ENCODE results near the gene FSTL4. TPM values are rescaled to one million over a fixed set of nuclear protein-coding genes. Genes with fewer than 3 reads are reported as not detected.

FSTL4 gene
- total and polyA plus RNA-seq, 2 of the 13 experiments (the other 11 are each of a cell fraction or from before 2014, with no cell fraction given): 2.1 to 3.0 TPM

GRCh38 chr5:133428072-133428660 lies 184.2 kb downstream of the FSTL4 start:
- in situ Hi-C loops (cut with HindIII; ENCODE audit: extremely low pct_ligation_motif_present, low pct_unique_long_range_greater_than_20kb) (loop anchor here (10.0 kb wide), 1 partner anchor 517 kb away; no protein-coding TSS in a partner anchor), intact Hi-C loops (cut with micrococcal nuclease; ENCODE audit: unreplicated experiment) (no loop called here)
- no TSS peak for BruUV-seq (replicated peaks)
- TF ChIP-seq WIZ (CRISPR knock-in tag; IDR thresholded peaks at IDR 0.05) (no peak), FOXO1 (CRISPR knock-in tag; IDR thresholded peaks at IDR 0.05) (no peak), ZNF317 (CRISPR knock-in tag; IDR thresholded peaks at IDR 0.05) (no peak), RFX5 (IDR thresholded peaks at IDR 0.05; ENCODE audit: low read depth, low read length) (no peak), IKZF4 (CRISPR knock-in tag; IDR thresholded peaks at IDR 0.05; ENCODE audit: borderline replicate concordance, low read depth, not compliant biosample characterization) (no peak), MAF1 (CRISPR knock-in tag; IDR thresholded peaks at IDR 0.05; ENCODE audit: borderline replicate concordance) (no peak), HNF4A (CRISPR knock-in tag; IDR thresholded peaks at IDR 0.05) (no peak), RFX1 (IDR thresholded peaks at IDR 0.05) (no peak), ZNF549 (CRISPR knock-in tag; IDR thresholded peaks at IDR 0.05) (no peak), PRDM4 (CRISPR knock-in tag; IDR thresholded peaks at IDR 0.05; ENCODE audit: borderline replicate concordance) (no peak), ZNF557 (CRISPR knock-in tag; IDR thresholded peaks at IDR 0.05) (no peak), AKNA (CRISPR knock-in tag; IDR thresholded peaks at IDR 0.05; ENCODE audit: borderline replicate concordance) (no peak), SCMH1 (CRISPR knock-in tag; IDR thresholded peaks at IDR 0.05; ENCODE audit: borderline replicate concordance) (no peak), ZNF296 (CRISPR knock-in tag; conservative IDR thresholded peaks at IDR 0.05) (no peak)
- H3K9ac ChIP-seq (ENCODE audit: insufficient read depth, low read depth, low read length): no peak overlapping the region
- no peak overlapping the region for H3K4me3 ChIP-seq (replicated peaks in 1 of 3; ENCODE audit: insufficient read depth in 1 of 3, low read depth in 2 of 3, low read length in 3 of 3)
- H3K4me2 ChIP-seq (ENCODE audit: low read depth, low read length): no peak overlapping the region
- no peaks in the 10 kb centered on the region for H4K20me1 ChIP-seq (ENCODE audit: insufficient read depth, low read length)
- H2AFZ ChIP-seq (ENCODE audit: low read length): no peak overlapping the region
- H3K79me2 ChIP-seq (ENCODE audit: insufficient read depth, low read length): no peaks in the 10 kb centered on the region
- H3K36me3 ChIP-seq (replicated peaks in 1 of 2; ENCODE audit: control insufficient read depth in 1 of 2, insufficient read depth in 2 of 2, low read length in 2 of 2): no peaks in the 10 kb centered on the region
- no peak for DNase-seq (ENCODE audit: low spot score)
- H3K27ac ChIP-seq (ENCODE audit: extremely low read length, insufficient read depth, low read length): no peak overlapping the region
- no peak for FAIRE-seq
- H3K9me3 ChIP-seq (ENCODE audit: low read length): no peaks in the 10 kb centered on the region
- ChIA-PET CTCF (ENCODE audit: low intra/inter-chr PET ratio, low total read pairs) (no interaction called here), POLR2A (no interaction called here)
- peaks cover 9% of the 10 kb centered on the region; the same call in 1 of the 2 replicates for H3K4me1 ChIP-seq (ENCODE audit: insufficient read depth, low read length)
- H3K27me3 ChIP-seq (ENCODE audit: control insufficient read depth in 1 of 2, insufficient read depth in 2 of 2, low read length in 2 of 2): peaks cover 2 to 26% of the 10 kb centered on the region in 2 experiments; a peak in 4 of 5 replicates
- 10% methylated on average over 2 of the region's 4 CpGs for whole genome bisulfite sequencing (ENCODE audit: low lambda C conversion rate)
- no peak for ATAC-seq

Data from HepG2 (cell line).